ENCODE data around the gene ZNF394. TPM values are rescaled to one million over a fixed set of nuclear protein-coding genes. Genes with fewer than 3 reads are reported as not detected.

Gene ZNF394
- total RNA-seq, 4 donors from 2014 or later: 22.5 to 41.2 (median 23.1) TPM

DNA sequence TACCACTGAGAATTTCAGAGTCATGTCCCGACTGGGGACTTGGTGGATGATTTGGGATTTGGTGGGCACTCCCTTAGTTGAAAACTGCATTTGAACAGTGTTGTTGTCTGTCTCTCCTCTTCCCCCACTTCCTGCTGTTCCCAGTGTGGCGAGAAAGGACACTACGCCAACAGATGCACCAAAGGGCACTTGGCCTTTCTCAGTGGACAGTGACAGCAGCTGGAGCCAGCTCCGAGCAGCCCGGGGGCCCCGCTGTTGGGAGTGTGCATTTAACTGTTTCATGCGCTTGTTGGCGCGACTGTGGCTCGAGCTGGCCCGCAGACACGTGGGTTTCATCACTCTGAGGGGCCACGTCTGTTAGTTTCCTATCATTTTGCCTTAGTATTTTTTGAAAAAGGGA is 43.8 kb downstream of the ZNF394 start:
- H3K4me3 ChIP-seq: no peak overlapping the region
- no peaks in the 10 kb centered on the region for H3K9me3 ChIP-seq
- 76% methylated on average over 7 to 13 of the region's 13 CpGs for WGBS, 2 donors
- intact Hi-C loops (cut with DNase I): no loop called here
- TF ChIP-seq, protein P1, sequence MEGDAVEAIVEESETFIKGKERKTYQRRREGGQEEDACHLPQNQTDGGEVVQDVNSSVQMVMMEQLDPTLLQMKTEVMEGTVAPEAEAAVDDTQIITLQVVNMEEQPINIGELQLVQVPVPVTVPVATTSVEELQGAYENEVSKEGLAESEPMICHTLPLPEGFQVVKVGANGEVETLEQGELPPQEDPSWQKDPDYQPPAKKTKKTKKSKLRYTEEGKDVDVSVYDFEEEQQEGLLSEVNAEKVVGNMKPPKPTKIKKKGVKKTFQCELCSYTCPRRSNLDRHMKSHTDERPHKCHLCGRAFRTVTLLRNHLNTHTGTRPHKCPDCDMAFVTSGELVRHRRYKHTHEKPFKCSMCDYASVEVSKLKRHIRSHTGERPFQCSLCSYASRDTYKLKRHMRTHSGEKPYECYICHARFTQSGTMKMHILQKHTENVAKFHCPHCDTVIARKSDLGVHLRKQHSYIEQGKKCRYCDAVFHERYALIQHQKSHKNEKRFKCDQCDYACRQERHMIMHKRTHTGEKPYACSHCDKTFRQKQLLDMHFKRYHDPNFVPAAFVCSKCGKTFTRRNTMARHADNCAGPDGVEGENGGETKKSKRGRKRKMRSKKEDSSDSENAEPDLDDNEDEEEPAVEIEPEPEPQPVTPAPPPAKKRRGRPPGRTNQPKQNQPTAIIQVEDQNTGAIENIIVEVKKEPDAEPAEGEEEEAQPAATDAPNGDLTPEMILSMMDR (IDR thresholded peaks at IDR 0.05): no peak
- TF ChIP-seq POLR2A (IDR thresholded peaks at IDR 0.05): no peak
- H3K27ac ChIP-seq: no peak overlapping the region
- H3K27me3 ChIP-seq: no peaks in the 10 kb centered on the region
- no peak for DNase-seq
- H3K4me1 ChIP-seq: peaks cover 0 to 42% (median under 1%) of the 10 kb centered on the region in 3 donors
- H3K36me3 ChIP-seq: peaks cover 18 to 99% (median 48%) of the 10 kb centered on the region in 3 donors

DNA sequence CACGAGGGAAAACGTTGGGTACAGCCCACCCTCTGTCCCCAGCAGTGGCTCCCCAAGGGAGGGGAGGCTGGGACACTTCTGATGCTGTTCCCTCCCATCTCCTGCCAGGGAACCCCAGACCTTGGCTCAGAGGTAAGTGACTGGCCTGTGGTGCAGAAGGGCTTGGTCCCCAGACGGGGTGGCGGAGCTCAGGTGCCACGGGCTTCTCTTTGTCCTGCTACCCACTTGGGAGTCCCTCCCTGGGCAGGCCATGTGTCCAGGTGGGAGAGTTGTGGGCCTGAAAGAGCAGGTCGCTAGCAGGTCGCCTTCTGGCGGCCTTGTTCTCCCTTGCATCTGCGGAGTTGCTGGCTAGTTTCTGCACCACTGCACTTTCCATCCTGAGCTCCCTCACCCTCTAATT is 44.2 kb downstream of the ZNF394 start:
- no peak overlapping the region for H3K4me3 ChIP-seq
- H3K36me3 ChIP-seq: peaks cover 20 to 100% (median 50%) of the 10 kb centered on the region in 3 donors
- H3K4me1 ChIP-seq: peaks cover 0 to 38% (median 0%) of the 10 kb centered on the region in 3 donors
- no peak for DNase-seq
- H3K9me3 ChIP-seq: no peaks in the 10 kb centered on the region
- no peak for TF ChIP-seq POLR2A (IDR thresholded peaks at IDR 0.05)
- TF ChIP-seq, protein P1 (IDR thresholded peaks at IDR 0.05): no peak
- intact Hi-C loops (cut with DNase I): no loop called here
- WGBS, 2 donors: 91% methylated on average over 4 of the region's 9 CpGs; no CpG with 5 or more reads in 1 of the 2 donors
- H3K27ac ChIP-seq: no peak overlapping the region
- no peaks in the 10 kb centered on the region for H3K27me3 ChIP-seq

DNA sequence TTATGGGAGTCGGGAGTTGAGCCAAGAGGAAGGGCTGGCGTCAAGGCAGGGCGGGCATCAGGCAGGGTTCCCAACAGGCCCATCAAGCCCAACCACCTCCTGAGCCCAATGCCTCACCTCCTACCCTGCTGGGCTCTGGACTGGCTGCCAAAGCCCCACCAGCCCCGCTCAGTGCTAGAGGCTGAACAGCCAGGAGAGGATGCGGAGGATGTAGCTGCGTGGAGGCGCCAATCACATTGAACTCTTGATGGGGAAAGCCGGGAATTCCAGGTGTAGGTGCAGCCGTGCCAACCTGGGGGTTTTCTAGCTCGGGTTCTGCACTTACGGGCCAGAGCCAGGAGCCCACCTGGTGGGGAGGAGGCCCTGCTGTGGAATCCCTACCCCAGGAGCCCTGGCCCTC is 47.0 kb downstream of the ZNF394 start:
- WGBS, 2 donors: 60% methylated on average over 2 of the region's 11 CpGs; no CpG with 5 or more reads in 1 of the 2 donors
- DNase-seq: no peak
- Histone ChIP-seq H3K27me3 (no peaks in the 10 kb centered on the region), H3K4me3 (no peak overlapping the region), H3K9me3 (no peaks in the 10 kb centered on the region), H3K27ac (peak overlapping the region in 3 of 4 donors; percentile 64 to 78 (median 68)), H3K36me3 (peaks cover 24 to 100% (median 63%) of the 10 kb centered on the region in 3 donors), H3K4me1 (peaks cover 0 to 25% (median 0%) of the 10 kb centered on the region in 3 donors)
- TF ChIP-seq, protein P1 (IDR thresholded peaks at IDR 0.05): no peak
- TF ChIP-seq POLR2A (IDR thresholded peaks at IDR 0.05): no peak
- intact Hi-C loops (cut with DNase I): no loop called here

DNA sequence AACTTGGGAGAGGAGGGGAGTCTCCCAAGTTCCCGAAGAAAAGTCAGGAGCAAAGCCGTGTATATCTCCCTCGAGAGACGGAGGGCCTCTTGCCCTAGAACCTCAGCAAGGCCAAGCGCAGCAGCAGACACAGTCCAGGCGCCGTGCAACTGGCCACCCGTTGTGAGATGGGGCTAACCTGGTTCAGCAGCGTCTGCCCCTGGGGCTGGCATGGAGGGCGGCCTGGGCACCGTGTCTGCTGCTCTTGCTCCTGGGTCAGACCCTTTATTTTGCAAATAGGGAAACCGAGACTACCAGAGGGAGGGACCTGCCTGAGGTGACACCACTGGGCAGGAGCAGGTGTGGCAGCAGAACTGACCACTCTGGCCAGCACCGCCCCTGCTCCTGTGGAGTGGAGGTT is 47.5 kb downstream of the ZNF394 start:
- Histone ChIP-seq H3K27me3 (no peaks in the 10 kb centered on the region), H3K4me3 (no peak overlapping the region), H3K9me3 (no peaks in the 10 kb centered on the region), H3K27ac (peak overlapping the region in 3 of 4 donors; percentile 64 to 78 (median 68)), H3K4me1 (peaks cover 0 to 25% (median 0%) of the 10 kb centered on the region in 3 donors), H3K36me3 (peaks cover 22 to 100% (median 63%) of the 10 kb centered on the region in 3 donors)
- WGBS, 2 donors: no CpG with 5 or more reads among the region's 13 CpGs
- intact Hi-C loops (cut with DNase I): no loop called here
- DNase-seq: no peak
- TF ChIP-seq POLR2A (IDR thresholded peaks at IDR 0.05): no peak
- TF ChIP-seq, protein P1 (IDR thresholded peaks at IDR 0.05): no peak

DNA sequence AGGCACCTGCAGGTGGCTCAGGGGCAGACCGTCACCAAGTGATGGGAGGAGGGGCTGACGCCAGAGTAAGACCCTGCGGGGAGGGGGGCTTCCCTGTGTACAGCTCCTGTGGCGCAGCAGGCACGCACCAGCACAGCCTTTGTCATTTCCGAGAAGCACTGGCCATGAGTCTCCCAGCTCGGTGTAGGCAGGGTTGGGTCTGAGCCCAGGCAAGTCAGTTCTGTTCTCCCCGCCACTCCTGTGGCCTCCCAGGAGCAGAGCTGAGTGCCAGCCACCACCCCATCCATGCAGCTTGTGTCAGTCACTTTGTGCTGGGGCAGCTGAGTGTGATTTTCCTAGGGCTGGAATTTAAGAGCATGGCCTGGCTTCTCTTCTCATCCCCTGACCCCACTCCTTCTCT is 48.1 kb downstream of the ZNF394 start:
- no peak overlapping the region for H3K4me3 ChIP-seq
- H3K4me1 ChIP-seq: peaks cover 0 to 25% (median 0%) of the 10 kb centered on the region in 3 donors
- TF ChIP-seq POLR2A (IDR thresholded peaks at IDR 0.05): no peak
- TF ChIP-seq, protein P1 (IDR thresholded peaks at IDR 0.05): no peak
- peaks cover 19 to 100% (median 60%) of the 10 kb centered on the region in 3 donors for H3K36me3 ChIP-seq
- peak overlapping the region in 3 of 4 donors; percentile 64 to 78 (median 68) for H3K27ac ChIP-seq
- H3K27me3 ChIP-seq: no peaks in the 10 kb centered on the region
- no peaks in the 10 kb centered on the region for H3K9me3 ChIP-seq
- 70 to 100% methylated on average over 1 to 3 of the region's 8 CpGs for WGBS, 2 donors
- intact Hi-C loops (cut with DNase I): no loop called here
- no peak for DNase-seq
